ENCODE results near the gene RAMACL.

RAMACL gene

DNA sequence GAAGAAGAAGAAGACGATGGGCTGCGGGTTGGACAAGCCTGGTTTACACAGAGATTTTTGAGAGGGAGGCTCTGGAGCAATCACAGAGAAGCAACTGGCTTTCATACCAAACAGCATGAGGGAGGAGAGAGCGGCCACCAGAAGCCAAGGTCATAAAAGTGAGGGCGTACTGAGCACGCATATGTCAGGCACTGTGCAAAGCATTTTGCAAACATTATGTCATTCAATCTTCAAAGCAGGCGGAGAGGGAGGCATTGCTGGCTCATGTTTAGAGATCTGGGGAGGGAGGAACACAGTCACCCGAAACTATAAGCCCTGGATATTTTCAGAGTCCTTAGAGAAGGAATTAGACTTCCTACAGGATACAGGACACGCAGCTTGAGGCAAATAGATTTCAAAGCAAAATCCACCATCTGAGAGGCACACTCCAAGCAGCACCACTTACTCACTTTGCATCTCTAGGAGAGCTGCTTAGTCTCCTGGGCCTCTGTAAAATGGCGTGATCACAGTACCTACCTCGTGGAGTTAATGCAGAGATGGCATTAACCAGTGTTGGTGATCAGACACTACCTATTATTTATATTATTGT, 24.6 kb downstream of the RAMACL start:
- no peak for DNase-seq (ENCODE audit: low read depth, low spot score)
- no peak overlapping the region for H3K4me3 ChIP-seq (ENCODE audit: low read length)

DNA sequence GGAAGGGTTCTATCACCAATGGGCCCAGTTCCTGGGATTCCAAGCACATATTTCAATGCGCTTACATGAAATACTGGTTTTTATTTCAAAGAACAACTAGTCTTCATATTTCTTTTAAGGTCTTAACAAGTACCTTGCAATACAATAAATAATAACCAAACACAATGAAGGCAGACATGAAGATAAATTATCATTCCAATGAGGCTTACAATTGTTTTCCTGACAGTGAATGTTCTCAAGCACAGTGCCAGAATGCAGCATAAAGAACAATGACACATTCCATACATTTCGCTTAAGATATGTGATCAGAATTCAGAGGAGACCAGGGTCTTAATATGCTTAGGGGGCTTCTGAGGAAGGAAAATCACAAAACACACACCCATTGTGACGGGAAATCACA, 26.3 kb downstream of the RAMACL start:
- H3K4me3 ChIP-seq (ENCODE audit: low read length), result no peak overlapping the region
- DNase-seq (ENCODE audit: low read depth, low spot score), result no peak

DNA sequence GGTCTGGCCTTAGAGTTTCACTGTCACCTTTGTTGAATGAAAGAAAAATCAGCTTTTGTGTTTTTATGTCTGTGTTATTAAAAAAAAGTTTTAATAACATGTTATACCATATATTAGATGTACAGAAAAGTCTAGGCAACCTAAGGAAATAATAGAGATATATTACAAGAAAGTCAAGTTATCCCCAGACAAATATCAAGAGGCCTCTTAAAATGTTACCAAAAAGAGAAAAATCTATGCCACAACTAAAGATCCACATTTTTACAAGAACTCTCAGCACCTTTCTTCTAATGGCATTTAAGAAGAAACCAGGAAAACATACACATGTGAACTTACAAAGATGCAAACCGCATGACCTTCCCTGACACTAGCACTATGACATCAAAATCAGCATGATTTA, 26.8 kb downstream of the RAMACL start:
- no peak for DNase-seq (ENCODE audit: low read depth, low spot score)
- H3K4me3 ChIP-seq (ENCODE audit: low read length), result no peak overlapping the region

DNA sequence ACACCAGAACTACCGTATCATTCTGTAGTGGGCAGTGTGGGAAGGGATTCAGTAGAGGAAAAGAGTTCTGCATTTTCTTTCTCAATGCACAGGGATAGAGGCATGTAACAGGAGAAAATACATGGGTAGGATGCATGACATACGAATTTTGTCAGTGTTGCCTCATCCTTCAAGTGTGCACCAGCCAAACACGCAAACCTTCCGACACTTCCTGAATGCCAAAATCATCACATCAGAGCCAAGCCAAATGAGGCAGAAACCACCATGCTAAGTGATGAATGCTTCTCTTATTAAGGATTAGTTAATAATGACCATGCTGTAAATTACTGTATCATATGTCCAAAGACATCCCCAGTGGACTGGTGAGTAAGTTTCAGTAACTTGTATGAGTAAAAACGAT, 27.3 kb downstream of the RAMACL start:
- no peak for DNase-seq (ENCODE audit: low read depth, low spot score)
- no peak overlapping the region for H3K4me3 ChIP-seq (ENCODE audit: low read length)

DNA sequence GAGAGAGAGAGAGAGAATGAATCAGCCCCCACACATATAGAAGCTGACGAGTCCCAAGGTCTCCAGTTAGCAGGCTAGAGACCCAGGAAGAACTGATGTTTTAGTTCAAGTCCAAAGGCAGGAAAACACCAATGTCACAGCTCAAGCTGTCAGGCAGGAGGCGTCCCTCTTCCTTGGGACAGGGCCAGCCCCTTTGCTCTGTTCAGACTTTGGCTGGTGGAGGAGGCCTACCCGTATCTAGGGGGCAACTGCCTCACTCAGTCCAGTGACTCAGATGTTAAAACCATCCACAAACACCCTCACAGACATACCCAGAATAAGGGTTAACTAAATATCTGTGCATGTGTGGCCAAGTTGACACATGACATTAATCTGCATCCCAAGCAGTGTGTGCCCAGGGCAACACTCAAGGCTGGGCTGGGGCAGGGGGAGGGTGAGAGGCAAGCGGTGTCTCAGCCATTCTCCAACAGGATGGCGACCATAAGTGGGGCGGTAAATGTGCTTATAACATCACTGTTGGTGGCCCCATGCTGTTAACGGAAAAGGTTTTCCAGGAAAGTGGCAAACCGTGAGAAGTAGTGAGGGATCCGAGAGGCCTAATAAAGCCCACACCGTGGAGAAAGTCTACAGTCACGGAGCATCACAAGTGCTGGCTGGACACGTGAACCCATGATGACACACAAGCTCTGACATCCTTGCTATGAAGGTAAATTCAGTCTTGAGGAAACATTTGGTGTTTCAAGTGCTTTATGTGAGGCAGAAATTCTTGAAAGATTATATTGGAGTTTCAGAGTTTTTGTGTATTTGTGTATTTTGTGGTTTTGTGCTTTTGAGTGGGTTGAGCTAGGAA, 28.1 kb downstream of the RAMACL start:
- H3K4me3 ChIP-seq (ENCODE audit: low read length), result no peak overlapping the region
- no peak for DNase-seq (ENCODE audit: low read depth, low spot score)

DNA sequence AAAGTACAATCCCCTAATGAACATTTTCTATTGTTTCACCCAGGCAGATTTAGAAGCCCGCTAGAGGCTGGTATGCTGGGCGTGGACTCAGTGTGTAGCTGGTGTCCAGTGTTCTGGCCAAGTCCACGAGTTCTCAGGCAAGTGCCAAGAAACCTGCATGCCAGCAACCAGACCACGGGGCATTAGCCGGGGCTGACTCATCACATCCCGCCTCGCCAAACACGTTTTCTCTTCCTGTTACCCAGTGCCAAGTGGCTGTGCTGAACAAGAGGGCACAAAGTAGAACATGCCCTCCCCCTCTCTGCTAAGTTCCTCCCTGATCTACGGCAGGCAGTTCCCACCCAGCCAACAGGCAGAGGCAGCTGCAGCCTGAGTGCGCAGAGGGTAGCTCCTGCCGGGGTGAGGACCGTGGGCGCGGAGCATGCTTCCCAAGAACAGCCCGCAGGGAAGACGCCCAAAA, 29.6 kb downstream of the RAMACL start:
- no peak for DNase-seq (ENCODE audit: low read depth, low spot score)
- no peak overlapping the region for H3K4me3 ChIP-seq (ENCODE audit: low read length)

DNA sequence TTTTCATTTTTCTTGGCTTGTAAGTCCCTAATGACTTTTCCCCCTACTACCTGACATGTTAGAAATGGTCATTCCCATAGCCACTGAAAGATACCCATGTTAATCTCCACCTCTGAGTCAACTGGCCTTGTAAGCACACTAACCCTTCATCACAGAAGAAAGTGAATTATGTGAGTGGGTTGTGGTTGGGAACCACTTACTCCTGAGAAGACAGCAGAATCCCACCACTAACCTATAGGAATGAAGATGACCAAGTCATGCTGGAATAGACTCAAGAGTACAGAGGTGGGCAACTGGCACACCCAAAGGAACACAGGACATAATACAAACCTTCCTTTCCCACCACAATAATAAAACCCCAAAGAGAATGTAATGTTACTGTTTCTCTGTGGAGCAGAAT, 30.1 kb downstream of the RAMACL start:
- no peak for DNase-seq (ENCODE audit: low read depth, low spot score)
- H3K4me3 ChIP-seq (ENCODE audit: low read length), result no peak overlapping the region

DNA sequence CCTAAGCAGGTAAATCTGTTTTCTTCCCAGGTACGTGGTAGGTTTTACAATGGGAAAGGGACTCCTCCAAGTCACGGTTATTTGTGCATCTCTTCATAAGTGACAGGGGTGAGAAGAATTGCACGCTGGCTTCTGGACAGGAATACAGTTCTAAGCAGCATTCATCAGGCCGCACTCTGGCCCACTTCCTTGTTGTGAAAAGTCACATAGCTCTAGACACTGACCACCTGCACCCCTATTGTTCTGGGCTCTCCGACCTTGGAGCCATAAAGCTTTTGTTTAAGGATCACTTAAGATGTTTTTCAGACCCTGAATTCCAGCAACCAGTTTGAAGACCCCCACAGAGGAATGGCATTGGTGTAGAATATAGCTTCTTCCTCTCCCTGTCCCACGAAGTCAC, 31.4 kb downstream of the RAMACL start:
- no peak for DNase-seq (ENCODE audit: low read depth, low spot score)
- H3K4me3 ChIP-seq (ENCODE audit: low read length), result no peak overlapping the region

DNA sequence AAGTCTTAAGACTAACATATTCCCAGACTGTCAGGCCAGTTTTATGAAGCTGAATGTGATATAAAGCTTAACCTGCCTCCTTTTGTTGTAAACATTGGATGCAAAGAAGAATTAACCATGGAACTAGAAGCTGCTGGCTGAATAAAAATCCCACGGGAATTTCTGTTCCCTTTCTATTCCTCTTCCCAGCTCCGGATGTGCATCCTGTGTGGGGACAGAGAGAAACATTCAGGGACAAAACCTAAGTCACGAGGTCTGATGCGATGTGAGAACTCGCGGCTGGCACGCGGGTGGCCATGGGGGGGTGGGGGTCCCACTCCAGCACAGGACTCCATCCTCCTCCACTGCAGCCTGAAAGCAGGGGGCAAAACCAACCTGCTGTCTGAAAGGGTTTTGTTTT, 32.2 kb downstream of the RAMACL start:
- DNase-seq (ENCODE audit: low read depth, low spot score), result no peak

DNA sequence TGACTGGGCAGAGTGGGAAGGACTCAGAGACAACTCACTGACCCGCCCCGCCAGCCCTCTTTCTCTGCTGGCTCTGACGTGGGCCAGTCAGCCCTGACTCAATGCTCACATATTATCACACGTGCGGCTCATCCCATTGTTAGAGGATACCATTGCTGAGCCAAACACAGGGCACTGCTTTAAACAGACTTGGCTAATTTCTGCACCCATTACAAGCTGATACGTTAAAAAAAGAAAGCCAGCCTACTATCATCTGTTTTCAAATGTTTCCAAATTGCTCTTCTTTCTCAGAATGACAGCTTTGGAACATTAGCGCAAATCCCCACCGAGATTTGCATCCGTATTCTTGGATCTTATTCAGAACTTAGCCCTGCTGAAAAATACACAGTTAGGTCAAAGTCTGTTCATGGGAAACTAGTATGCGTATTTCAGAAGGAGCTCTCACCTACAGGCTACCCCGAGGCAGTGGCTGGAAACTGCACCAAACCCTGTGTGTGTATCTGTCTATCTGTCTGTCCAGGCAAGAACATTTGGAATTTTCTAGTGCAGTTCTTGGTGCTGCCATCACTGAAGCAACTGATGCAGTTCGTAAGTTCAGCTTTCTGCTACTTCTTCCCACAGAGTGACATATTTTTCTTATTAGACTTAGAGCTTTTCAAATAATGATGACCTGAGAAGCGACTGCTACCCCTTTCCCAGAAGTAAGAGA, 32.8 kb downstream of the RAMACL start:
- no peak for DNase-seq (ENCODE audit: low read depth, low spot score)
- H3K4me3 ChIP-seq (ENCODE audit: low read length), result no peak overlapping the region

More for the DNA sequence above, 32.2 kb downstream of the RAMACL start:
- H3K4me3 ChIP-seq (ENCODE audit: low read length), result no peak overlapping the region

DNA sequence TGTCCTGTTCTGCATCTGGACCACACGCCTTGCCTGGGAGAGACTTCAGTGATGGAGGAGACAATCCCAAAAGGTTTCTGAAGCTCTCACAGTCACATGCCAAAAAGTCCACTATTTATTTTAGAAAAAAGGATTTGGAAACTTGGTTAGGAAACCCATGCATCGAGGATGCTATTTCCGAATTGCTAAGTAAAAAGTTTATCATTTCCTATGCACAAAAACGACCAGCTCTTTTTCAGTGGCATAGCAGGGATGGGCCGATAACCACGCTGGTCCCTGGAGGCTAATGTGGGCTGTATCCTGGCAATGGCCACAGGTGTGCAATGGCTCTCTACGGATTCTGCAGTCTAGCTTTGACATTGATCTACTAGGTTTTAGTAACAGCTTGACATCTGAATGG, 33.9 kb downstream of the RAMACL start:
- no peak overlapping the region for H3K4me3 ChIP-seq (ENCODE audit: low read length)
- no peak for DNase-seq (ENCODE audit: low read depth, low spot score)

DNA sequence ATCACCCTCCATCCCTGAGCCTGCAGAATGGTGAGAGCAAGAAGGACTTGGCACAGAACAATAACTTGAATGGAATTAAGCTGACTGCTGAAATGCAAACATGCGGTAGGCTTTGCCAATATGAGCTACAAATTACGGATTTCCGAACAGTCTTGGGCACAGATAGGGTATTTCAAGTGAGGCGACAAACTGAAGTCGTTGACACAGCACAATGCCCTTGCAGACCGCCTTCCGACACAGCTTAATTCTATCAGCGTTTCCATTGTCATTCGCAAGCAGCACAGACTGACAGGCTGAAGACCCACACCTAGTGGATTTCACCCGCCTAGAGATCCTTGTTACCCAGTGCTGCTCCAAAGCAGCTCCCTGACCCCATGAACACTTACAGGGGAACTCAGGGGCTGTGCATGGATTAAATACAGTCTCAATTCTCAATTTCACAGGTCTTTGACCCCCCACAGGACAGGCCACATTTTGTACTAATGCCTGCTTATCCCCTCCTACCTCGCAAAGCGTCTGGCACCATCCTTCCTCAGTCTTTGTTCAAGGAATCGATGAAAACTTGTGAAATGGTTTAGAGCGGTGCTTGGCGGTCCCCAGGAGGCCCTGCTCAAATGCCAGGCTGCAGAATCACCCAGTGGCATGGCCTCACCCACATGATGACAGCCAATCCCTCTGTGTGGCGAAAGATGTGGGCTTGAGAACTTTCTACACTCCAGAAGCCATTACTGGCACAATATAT, 34.6 kb downstream of the RAMACL start:
- no peak overlapping the region for H3K4me3 ChIP-seq (ENCODE audit: low read length)
- DNase-seq (ENCODE audit: low read depth, low spot score), result no peak

DNA sequence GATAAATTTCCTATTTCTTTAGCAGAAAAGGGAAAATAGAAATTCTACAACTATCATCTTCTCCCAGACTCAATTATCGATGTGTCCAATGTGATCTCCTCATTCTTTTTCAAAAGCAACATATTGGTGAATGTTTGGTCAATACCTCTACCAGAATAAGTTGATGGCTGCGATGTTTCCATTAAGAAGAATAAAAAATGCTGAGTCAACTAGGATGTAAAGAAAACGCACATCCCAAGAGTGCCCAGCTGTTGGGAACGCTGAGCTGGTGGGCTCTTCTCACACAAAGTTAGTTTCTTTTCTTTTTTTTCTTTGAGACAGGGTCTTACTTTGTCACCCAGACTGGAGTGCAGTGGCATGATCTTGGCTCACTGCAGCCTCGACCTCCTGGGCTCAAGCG, 39.8 kb downstream of the RAMACL start:
- no peak overlapping the region for H3K4me3 ChIP-seq (ENCODE audit: low read length)
- DNase-seq (ENCODE audit: low read depth, low spot score), result no peak

DNA sequence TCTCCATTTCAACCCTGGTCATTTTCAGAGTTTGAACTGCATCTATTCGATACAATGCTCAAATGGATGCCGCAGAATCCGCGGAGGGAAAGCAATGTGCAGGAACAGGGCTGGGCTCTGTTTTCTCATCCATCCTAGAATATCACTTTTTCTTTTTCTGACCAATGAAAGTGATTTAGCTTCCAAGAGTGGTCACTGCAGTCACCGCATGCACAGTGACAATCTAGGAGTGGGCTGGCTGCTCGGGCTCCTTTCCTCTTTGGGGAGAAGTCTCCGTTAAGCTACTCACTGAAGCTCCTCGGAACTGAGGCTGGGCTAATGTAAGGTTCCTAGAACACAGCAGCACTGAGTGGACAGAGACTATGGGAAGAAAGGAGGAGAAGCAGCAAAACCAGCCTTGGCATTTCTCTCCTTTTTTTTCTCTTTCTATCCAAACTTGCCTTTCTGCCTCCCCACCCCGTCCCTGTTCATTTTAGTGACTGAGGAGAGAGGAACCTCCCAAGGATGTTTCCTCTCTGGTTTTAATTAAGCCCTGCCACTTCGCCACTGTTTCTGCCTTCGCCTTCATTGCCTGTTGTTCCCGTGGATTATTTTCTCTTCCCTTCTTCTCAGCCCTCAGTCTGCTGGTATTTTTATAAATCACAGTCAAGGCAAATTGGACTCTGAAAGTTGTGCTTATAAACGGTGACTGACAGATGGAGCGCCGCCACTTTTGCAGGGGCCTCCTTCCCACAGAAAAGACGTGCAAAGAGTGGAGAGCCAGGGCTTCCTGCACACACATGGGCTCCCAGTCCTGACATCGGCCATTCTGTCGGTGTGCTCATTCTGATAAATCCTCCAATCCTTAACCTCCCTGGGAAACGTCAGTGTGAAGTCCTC, 41.1 kb downstream of the RAMACL start:
- no peak for DNase-seq (ENCODE audit: low read depth, low spot score)

DNA sequence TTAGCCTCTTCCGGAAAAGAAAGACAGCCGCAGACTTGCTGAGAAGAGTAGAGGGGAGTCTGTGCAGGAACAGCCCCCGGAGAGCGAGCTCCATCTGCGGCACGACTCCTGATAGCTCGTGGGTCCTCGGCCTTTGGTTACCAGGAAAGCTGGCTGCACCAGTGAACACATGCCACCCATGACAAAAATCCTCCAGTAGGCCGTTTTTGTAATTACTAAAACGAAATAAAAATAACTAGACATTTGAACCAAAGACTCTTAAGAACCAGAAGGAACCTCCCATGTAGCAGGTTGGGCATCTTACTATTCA, 42.2 kb downstream of the RAMACL start:
- no peak overlapping the region for H3K4me3 ChIP-seq (ENCODE audit: low read length)
- no peak for DNase-seq (ENCODE audit: low read depth, low spot score)

More for the DNA sequence above, 41.1 kb downstream of the RAMACL start:
- H3K4me3 ChIP-seq (ENCODE audit: low read length), result no peak overlapping the region

DNA sequence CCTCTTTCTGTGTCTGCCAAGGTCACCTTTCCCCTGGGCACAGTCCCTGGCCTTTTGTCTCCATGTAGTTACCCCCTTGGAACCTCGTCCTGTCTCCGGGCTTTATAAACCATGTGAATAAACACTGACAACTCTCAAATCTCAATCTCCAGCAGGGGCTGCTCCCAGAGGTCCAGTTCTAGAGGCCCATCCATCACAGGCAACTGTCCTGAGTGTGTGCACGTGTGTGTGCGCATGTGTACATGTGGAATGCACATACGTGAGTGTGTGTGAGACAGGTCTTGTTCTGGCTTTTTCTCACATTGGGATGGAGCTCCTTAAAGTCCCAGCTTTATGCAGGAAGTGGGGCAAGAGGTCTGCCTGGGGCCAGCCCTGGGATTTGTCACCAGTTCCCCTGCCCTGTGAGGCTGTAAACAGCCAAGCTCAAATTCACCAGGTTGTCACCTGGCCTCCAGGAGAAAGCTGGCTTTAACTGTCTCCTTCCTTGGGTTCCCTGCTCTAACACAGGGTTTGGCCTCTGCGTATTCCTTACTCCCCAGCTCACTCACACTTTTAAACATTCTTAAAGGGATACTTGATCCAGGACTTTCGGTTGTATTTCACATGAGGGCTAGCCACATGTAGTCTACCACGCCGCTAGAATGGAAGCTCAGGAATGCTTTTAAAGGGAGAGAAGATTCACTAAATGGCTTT, 42.7 kb downstream of the RAMACL start:
- H3K4me3 ChIP-seq (ENCODE audit: low read length), result no peak overlapping the region
- no peak for DNase-seq (ENCODE audit: low read depth, low spot score)

DNA sequence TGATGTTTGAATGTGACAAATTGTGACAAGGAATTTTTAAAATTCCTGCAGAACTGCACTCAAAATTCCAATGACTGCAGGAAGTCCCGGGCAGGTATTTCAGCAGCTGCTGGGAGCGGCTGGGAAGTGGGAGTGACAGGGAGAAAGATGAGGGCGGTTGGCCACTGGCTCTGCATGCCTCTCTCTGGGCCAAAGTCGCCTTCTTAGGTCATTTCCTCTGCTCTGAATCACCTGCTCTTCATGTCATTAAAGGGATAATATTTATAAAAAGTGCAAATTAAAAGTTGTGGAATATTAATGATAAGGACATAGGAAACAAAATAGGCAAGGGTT, 43.9 kb downstream of the RAMACL start:
- H3K4me3 ChIP-seq (ENCODE audit: low read length), result no peak overlapping the region
- no peak for DNase-seq (ENCODE audit: low read depth, low spot score)

DNA sequence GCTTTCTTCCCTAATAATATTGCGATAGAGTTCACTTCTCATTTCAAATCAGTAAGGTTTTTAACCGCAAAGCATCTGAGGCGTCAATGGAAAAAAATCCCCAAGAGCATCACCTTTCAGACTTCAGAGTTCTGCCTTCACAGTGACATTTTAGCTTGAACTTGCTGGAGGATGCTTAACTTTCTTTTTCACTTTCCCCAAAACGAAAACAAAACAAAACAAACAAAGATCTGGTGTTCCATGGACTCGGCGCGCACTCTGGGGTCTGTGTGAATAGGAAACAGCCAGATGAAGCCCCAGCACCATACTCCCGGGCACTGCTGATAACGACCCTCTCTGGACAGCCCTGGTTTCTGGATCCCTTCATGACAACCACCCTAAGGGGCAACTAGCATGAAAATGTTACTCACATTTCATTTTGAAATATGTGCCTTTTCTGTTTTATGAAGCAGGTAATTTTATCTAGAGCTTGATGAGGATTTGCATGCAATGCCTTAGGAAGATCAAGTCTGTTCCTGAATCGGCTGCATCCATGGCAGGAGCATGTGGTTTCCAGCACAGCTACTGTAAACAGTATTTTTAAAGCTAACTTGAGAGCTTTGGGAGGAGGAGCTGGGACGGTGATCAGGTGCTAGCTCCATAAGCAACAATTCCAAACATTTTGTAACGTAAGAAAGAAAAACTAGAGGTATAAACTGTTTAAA, 44.5 kb downstream of the RAMACL start:
- no peak overlapping the region for H3K4me3 ChIP-seq (ENCODE audit: low read length)

More for the DNA sequence above, 44.5 kb downstream of the RAMACL start:
- DNase-seq (ENCODE audit: low read depth, low spot score), result no peak

Measured in Jurkat, Clone E6-1 (cell line).